Measurements from ENCODE around the gene MLYCD.

The MLYCD gene

GRCh38 chr16:83870830-83871229 lies 28.1 kb upstream of the MLYCD start:
- Histone ChIP-seq H3K4me3 (ENCODE audit: low read depth, low read length) (no peak overlapping the region), H3K79me2 (ENCODE audit: control insufficient read depth, insufficient read depth, low read length, unreplicated experiment) (no peaks in the 10 kb centered on the region), H3K27ac (ENCODE audit: low read depth, low read length) (no peak overlapping the region), H3K4me1 (ENCODE audit: control insufficient read depth, insufficient read depth, low read length, unreplicated experiment) (no peaks in the 10 kb centered on the region), H3K27me3 (ENCODE audit: insufficient read depth, low read length) (peaks cover 62% of the 10 kb centered on the region), H2AFZ (ENCODE audit: low read length, unreplicated experiment) (no peak overlapping the region), H3K36me3 (ENCODE audit: insufficient read depth, low read length) (no peaks in the 10 kb centered on the region)

GRCh38 chr16:83878838-83879237 lies 20.1 kb upstream of the MLYCD start:
- H2AFZ ChIP-seq (ENCODE audit: low read length, unreplicated experiment): no peak overlapping the region
- H3K36me3 ChIP-seq (ENCODE audit: insufficient read depth, low read length): no peaks in the 10 kb centered on the region
- no peaks in the 10 kb centered on the region for H3K4me1 ChIP-seq (ENCODE audit: control insufficient read depth, insufficient read depth, low read length, unreplicated experiment)
- H3K79me2 ChIP-seq (ENCODE audit: control insufficient read depth, insufficient read depth, low read length, unreplicated experiment): no peaks in the 10 kb centered on the region
- H3K4me3 ChIP-seq (ENCODE audit: low read depth, low read length): no peak overlapping the region
- no peak overlapping the region for H3K27ac ChIP-seq (ENCODE audit: low read depth, low read length)
- H3K27me3 ChIP-seq (ENCODE audit: insufficient read depth, low read length): peaks cover 58% of the 10 kb centered on the region

- no peak overlapping the region for H3K27ac ChIP-seq (ENCODE audit: low read depth, low read length)
- H3K79me2 ChIP-seq (ENCODE audit: control insufficient read depth, insufficient read depth, low read length, unreplicated experiment): no peaks in the 10 kb centered on the region
- H3K27me3 ChIP-seq (ENCODE audit: insufficient read depth, low read length): peaks cover 35% of the 10 kb centered on the region
- H3K4me3 ChIP-seq (ENCODE audit: low read depth, low read length): no peak overlapping the region
- H3K36me3 ChIP-seq (ENCODE audit: insufficient read depth, low read length): no peaks in the 10 kb centered on the region
- H3K4me1 ChIP-seq (ENCODE audit: control insufficient read depth, insufficient read depth, low read length, unreplicated experiment): no peaks in the 10 kb centered on the region
- no peak overlapping the region for H2AFZ ChIP-seq (ENCODE audit: low read length, unreplicated experiment)
Observed at GRCh38 chr16:83882163-83882885, 16.6 kb upstream of the MLYCD start.

- no peak overlapping the region for H2AFZ ChIP-seq (ENCODE audit: low read length, unreplicated experiment)
- H3K4me3 ChIP-seq (ENCODE audit: low read depth, low read length): no peak overlapping the region
- no peaks in the 10 kb centered on the region for H3K4me1 ChIP-seq (ENCODE audit: control insufficient read depth, insufficient read depth, low read length, unreplicated experiment)
- H3K36me3 ChIP-seq (ENCODE audit: insufficient read depth, low read length): no peaks in the 10 kb centered on the region
- peaks cover 25% of the 10 kb centered on the region; the same call in 1 of the 2 replicates for H3K27me3 ChIP-seq (ENCODE audit: insufficient read depth, low read length)
- no peaks in the 10 kb centered on the region for H3K79me2 ChIP-seq (ENCODE audit: control insufficient read depth, insufficient read depth, low read length, unreplicated experiment)
- H3K27ac ChIP-seq (ENCODE audit: low read depth, low read length): no peak overlapping the region
Observed at GRCh38 chr16:83886199-83886971, 12.5 kb upstream of the MLYCD start.

- H3K27me3 ChIP-seq (ENCODE audit: insufficient read depth, low read length): peaks cover 18% of the 10 kb centered on the region; the same call in 1 of the 2 replicates
- no peak overlapping the region for H3K27ac ChIP-seq (ENCODE audit: low read depth, low read length)
- H3K4me1 ChIP-seq (ENCODE audit: control insufficient read depth, insufficient read depth, low read length, unreplicated experiment): no peaks in the 10 kb centered on the region
- H3K36me3 ChIP-seq (ENCODE audit: insufficient read depth, low read length): no peaks in the 10 kb centered on the region
- no peak overlapping the region for H3K4me3 ChIP-seq (ENCODE audit: low read depth, low read length)
- H2AFZ ChIP-seq (ENCODE audit: low read length, unreplicated experiment): no peak overlapping the region
- no peaks in the 10 kb centered on the region for H3K79me2 ChIP-seq (ENCODE audit: control insufficient read depth, insufficient read depth, low read length, unreplicated experiment)
Observed at GRCh38 chr16:83887080-83887479, 11.8 kb upstream of the MLYCD start.

GRCh38 chr16:83887564-83887963 lies 11.4 kb upstream of the MLYCD start:
- no peaks in the 10 kb centered on the region for H3K36me3 ChIP-seq (ENCODE audit: insufficient read depth, low read length)
- peaks cover 13% of the 10 kb centered on the region; the same call in 1 of the 2 replicates for H3K27me3 ChIP-seq (ENCODE audit: insufficient read depth, low read length)
- no peak overlapping the region for H3K27ac ChIP-seq (ENCODE audit: low read depth, low read length)
- H3K79me2 ChIP-seq (ENCODE audit: control insufficient read depth, insufficient read depth, low read length, unreplicated experiment): no peaks in the 10 kb centered on the region
- no peaks in the 10 kb centered on the region for H3K4me1 ChIP-seq (ENCODE audit: control insufficient read depth, insufficient read depth, low read length, unreplicated experiment)
- H3K4me3 ChIP-seq (ENCODE audit: low read depth, low read length): no peak overlapping the region
- H2AFZ ChIP-seq (ENCODE audit: low read length, unreplicated experiment): no peak overlapping the region

- no peak overlapping the region for H3K4me3 ChIP-seq (ENCODE audit: low read depth, low read length)
- peaks cover 17% of the 10 kb centered on the region; the same call in 1 of the 2 replicates for H3K27me3 ChIP-seq (ENCODE audit: insufficient read depth, low read length)
- no peaks in the 10 kb centered on the region for H3K79me2 ChIP-seq (ENCODE audit: control insufficient read depth, insufficient read depth, low read length, unreplicated experiment)
- H3K36me3 ChIP-seq (ENCODE audit: insufficient read depth, low read length): no peaks in the 10 kb centered on the region
- H3K27ac ChIP-seq (ENCODE audit: low read depth, low read length): no peak overlapping the region
- H3K4me1 ChIP-seq (ENCODE audit: control insufficient read depth, insufficient read depth, low read length, unreplicated experiment): no peaks in the 10 kb centered on the region
- no peak overlapping the region for H2AFZ ChIP-seq (ENCODE audit: low read length, unreplicated experiment)
Observed at GRCh38 chr16:83888672-83889044, 10.3 kb upstream of the MLYCD start.

- H3K27me3 ChIP-seq (ENCODE audit: insufficient read depth, low read length): 0 out of 2 replicates have a peak, but pooled peaks cover 14% of the 10 kb centered on the region
- H3K4me3 ChIP-seq (ENCODE audit: low read depth, low read length): no peak overlapping the region
- H3K36me3 ChIP-seq (ENCODE audit: insufficient read depth, low read length): no peaks in the 10 kb centered on the region
- no peak overlapping the region for H2AFZ ChIP-seq (ENCODE audit: low read length, unreplicated experiment)
- no peak overlapping the region for H3K27ac ChIP-seq (ENCODE audit: low read depth, low read length)
- H3K4me1 ChIP-seq (ENCODE audit: control insufficient read depth, insufficient read depth, low read length, unreplicated experiment): no peaks in the 10 kb centered on the region
- no peaks in the 10 kb centered on the region for H3K79me2 ChIP-seq (ENCODE audit: control insufficient read depth, insufficient read depth, low read length, unreplicated experiment)
Observed at GRCh38 chr16:83890359-83890758, 8.6 kb upstream of the MLYCD start.

- Histone ChIP-seq H3K4me3 (ENCODE audit: low read depth, low read length) (no peak overlapping the region), H3K27ac (ENCODE audit: low read depth, low read length) (no peak overlapping the region), H2AFZ (ENCODE audit: low read length, unreplicated experiment) (no peak overlapping the region), H3K27me3 (ENCODE audit: insufficient read depth, low read length) (0 out of 2 replicates have a peak, but pooled peaks cover 14% of the 10 kb centered on the region), H3K4me1 (ENCODE audit: control insufficient read depth, insufficient read depth, low read length, unreplicated experiment) (no peaks in the 10 kb centered on the region), H3K36me3 (ENCODE audit: insufficient read depth, low read length) (no peaks in the 10 kb centered on the region), H3K79me2 (ENCODE audit: control insufficient read depth, insufficient read depth, low read length, unreplicated experiment) (no peaks in the 10 kb centered on the region)
Observed at GRCh38 chr16:83891742-83892141, 7.2 kb upstream of the MLYCD start.

- H3K27me3 ChIP-seq (ENCODE audit: insufficient read depth, low read length): 0 out of 2 replicates have a peak, but pooled peaks cover 14% of the 10 kb centered on the region
- H3K4me1 ChIP-seq (ENCODE audit: control insufficient read depth, insufficient read depth, low read length, unreplicated experiment): peaks cover 8% of the 10 kb centered on the region
- no peaks in the 10 kb centered on the region for H3K36me3 ChIP-seq (ENCODE audit: insufficient read depth, low read length)
- peaks cover 6% of the 10 kb centered on the region for H3K79me2 ChIP-seq (ENCODE audit: control insufficient read depth, insufficient read depth, low read length, unreplicated experiment)
- no peak overlapping the region for H3K27ac ChIP-seq (ENCODE audit: low read depth, low read length)
- H3K4me3 ChIP-seq (ENCODE audit: low read depth, low read length): no peak overlapping the region
- H2AFZ ChIP-seq (ENCODE audit: low read length, unreplicated experiment): no peak overlapping the region
Observed at GRCh38 chr16:83895243-83895642, 3.7 kb upstream of the MLYCD start.

GRCh38 chr16:83895942-83896341 lies 3.0 kb upstream of the MLYCD start:
- H3K27me3 ChIP-seq (ENCODE audit: insufficient read depth, low read length): 0 out of 2 replicates have a peak, but pooled peaks cover 12% of the 10 kb centered on the region
- no peaks in the 10 kb centered on the region for H3K36me3 ChIP-seq (ENCODE audit: insufficient read depth, low read length)
- peaks cover 12% of the 10 kb centered on the region for H3K4me1 ChIP-seq (ENCODE audit: control insufficient read depth, insufficient read depth, low read length, unreplicated experiment)
- no peak overlapping the region for H3K4me3 ChIP-seq (ENCODE audit: low read depth, low read length)
- H3K27ac ChIP-seq (ENCODE audit: low read depth, low read length): no peak overlapping the region
- H2AFZ ChIP-seq (ENCODE audit: low read length, unreplicated experiment): no peak overlapping the region
- peaks cover 6% of the 10 kb centered on the region for H3K79me2 ChIP-seq (ENCODE audit: control insufficient read depth, insufficient read depth, low read length, unreplicated experiment)

Measured in ACC112 (cell line).